ENCODE results near the gene PODXL2.
"Not testable (repeated sequence)": the region's sequence is repeated elsewhere in the genome, so short reads cannot be mapped to it uniquely, and the experiment has no call there.

PODXL2 gene

DNA sequence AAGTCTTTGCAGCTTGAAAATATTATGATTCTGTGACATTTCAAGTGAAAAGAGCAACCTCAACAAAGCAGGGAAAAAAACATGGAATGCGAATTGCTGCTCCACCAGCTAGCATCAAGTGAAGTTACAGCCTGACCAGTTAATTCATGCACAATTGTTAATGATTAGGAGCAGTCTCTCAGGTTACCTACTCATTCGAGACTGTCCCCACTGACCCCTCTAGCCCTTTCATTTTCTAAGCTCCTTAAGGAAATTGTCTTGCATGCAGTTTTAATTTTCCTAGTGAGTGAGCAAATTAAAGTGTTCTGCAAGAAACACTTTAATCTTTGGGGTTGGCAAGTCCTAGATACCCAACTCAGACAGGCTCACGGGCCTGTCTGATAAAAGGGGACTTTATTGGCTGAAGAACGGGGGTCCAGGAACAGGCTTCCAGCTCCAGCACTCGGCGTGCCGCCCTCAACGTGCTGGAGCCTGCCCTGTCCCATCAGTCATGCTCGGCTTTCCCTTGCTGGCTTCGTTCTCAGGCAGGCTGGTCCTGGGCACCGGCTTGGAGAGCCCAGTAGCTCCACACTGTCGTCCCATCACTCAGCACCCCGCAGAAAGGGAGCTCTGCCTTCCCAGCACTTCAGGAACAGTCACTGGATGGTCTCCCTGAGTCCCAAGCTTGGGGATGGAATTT is 18.3 kb downstream of the PODXL2 start:
- no peak for TF ChIP-seq GATA1 (IDR thresholded peaks at IDR 0.05; ENCODE audit: low read depth, low read length)
- no peak for TF ChIP-seq POLR2A (IDR thresholded peaks at IDR 0.05; ENCODE audit: low read length)
- no peak for DNase-seq

GRCh38 chr3:127647845-127648204 is 18.8 kb downstream of the PODXL2 start:
- DNase-seq: no peak
- TF ChIP-seq GATA1 (IDR thresholded peaks at IDR 0.05; ENCODE audit: low read depth, low read length) (no peak), POLR2A (IDR thresholded peaks at IDR 0.05; ENCODE audit: low read length) (no peak)

- no peak for TF ChIP-seq POLR2A (IDR thresholded peaks at IDR 0.05; ENCODE audit: low read length)
- TF ChIP-seq GATA1 (IDR thresholded peaks at IDR 0.05; ENCODE audit: low read depth, low read length): no peak
- DNase-seq: no peak
Observed at GRCh38 chr3:127650236-127650635, 21.3 kb downstream of the PODXL2 start.

DNA sequence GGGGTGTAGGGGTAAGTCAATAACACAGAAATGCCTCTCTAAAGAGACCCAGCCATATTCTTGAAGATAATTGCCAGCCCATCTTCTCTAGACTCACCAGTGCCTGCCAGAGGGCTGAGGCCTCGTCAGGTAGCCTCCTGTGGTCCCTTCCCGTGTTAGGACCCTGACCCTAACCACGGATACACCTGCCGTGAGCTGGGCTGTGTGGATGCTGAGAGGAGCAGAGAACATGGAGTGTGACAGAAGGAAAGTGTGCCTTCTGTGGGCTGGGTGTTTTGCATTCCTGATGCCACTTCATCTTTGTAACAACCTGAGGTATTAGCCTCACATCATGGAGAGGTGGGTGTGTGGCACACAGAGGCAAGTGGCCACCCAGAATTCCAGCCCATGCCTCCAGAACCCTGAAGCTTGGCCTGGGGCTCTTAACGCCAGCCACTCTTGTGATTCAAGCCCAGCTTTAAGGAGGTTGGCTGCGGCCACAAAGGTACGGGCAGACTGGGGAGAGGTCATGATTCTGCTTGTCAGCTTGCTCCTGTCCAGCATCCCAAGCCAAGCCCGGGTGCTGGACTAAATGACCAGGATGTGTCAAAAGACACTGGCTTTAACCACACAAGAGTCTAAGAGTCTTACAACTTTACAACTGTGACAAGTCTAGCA is 22.7 kb downstream of the PODXL2 start:
- no peak for TF ChIP-seq GATA1 (IDR thresholded peaks at IDR 0.05; ENCODE audit: low read depth, low read length)
- no peak for TF ChIP-seq POLR2A (IDR thresholded peaks at IDR 0.05; ENCODE audit: low read length)
- DNase-seq: no peak

GRCh38 chr3:127652246-127652995 is 23.4 kb downstream of the PODXL2 start:
- DNase-seq: peak; percentile 39 to 72

GRCh38 chr3:127654374-127654773 is 25.4 kb downstream of the PODXL2 start:
- no peak for DNase-seq
- TF ChIP-seq POLR2A (IDR thresholded peaks at IDR 0.05; ENCODE audit: low read length) (no peak), GATA1 (IDR thresholded peaks at IDR 0.05; ENCODE audit: low read depth, low read length) (no peak)

More at GRCh38 chr3:127652246-127652995, 23.4 kb downstream of the PODXL2 start:
- TF ChIP-seq POLR2A (IDR thresholded peaks at IDR 0.05; ENCODE audit: low read length): no peak
- no peak for TF ChIP-seq GATA1 (IDR thresholded peaks at IDR 0.05; ENCODE audit: low read depth, low read length)

- DNase-seq: not testable (repeated sequence)
Observed at GRCh38 chr3:127654993-127655392, 26.0 kb downstream of the PODXL2 start.

- DNase-seq: no peak
- TF ChIP-seq POLR2A (IDR thresholded peaks at IDR 0.05; ENCODE audit: low read length) (no peak), GATA1 (IDR thresholded peaks at IDR 0.05; ENCODE audit: low read depth, low read length) (no peak)
Observed at GRCh38 chr3:127655641-127656040, 26.7 kb downstream of the PODXL2 start.

DNA sequence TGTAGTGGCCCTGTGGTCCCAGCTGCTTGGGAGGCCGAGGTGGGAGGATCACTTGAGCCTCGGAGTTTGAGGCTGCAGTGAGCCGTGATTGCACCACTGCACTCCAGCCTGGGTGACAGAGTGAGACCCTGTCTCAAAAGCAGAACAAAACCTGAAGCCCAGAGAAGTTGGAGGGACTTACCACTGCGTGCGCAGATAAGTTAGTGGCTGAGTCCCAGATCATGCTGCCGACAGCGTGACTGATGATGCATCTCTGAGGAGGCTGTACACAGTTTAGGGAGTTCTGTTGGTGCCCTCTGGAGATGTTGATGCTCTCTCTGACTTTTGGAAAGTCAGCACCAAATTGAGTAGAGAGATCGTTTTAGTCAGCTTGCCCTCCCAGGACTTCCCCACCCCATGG is 27.9 kb downstream of the PODXL2 start:
- DNase-seq: no peak

DNA sequence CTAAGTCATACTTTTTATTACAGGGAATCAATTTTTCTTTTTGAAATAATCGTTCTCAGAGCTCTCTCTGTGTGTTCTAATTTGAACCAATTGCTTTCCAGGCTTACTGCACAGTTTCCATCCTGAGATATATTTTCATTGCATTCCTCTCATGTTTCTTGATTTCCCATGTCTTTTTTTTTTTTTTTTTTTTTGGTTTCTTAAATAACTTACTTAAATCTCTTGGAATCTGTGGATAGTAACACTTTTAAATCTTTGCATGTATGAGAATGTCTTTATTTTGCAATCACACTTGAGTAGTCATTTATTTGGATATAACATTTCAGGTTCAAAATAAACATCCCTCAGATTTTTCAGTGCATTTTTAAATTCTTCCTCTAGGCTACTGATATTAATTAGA is 29.2 kb downstream of the PODXL2 start:
- no peak for TF ChIP-seq GATA1 (IDR thresholded peaks at IDR 0.05; ENCODE audit: low read depth, low read length)
- no peak for TF ChIP-seq POLR2A (IDR thresholded peaks at IDR 0.05; ENCODE audit: low read length)
- no peak for DNase-seq

More for the DNA sequence above, 27.9 kb downstream of the PODXL2 start:
- TF ChIP-seq GATA1 (IDR thresholded peaks at IDR 0.05; ENCODE audit: low read depth, low read length): no peak
- no peak for TF ChIP-seq POLR2A (IDR thresholded peaks at IDR 0.05; ENCODE audit: low read length)

DNA sequence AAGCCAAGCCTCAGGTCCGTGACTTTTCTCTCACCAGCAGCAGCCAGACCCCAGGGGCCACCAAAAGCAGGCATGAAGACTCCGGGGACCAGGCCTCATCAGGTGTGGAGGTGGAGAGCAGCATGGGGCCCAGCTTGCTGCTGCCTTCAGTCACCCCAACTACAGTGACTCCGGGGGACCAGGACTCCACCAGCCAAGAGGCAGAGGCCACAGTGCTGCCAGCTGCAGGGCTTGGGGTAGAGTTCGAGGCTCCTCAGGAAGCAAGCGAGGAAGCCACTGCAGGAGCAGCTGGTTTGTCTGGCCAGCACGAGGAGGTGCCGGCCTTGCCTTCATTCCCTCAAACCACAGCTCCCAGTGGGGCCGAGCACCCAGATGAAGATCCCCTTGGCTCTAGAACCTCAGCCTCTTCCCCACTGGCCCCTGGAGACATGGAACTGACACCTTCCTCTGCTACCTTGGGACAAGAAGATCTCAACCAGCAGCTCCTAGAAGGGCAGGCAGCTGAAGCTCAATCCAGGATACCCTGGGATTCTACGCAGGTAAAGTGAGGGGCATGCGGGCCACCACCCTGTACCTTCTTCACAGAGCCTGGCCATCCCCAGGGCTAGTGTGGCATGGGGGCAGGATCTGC is 31.8 kb downstream of the PODXL2 start:
- DNase-seq: no peak
- TF ChIP-seq GATA1 (IDR thresholded peaks at IDR 0.05; ENCODE audit: low read depth, low read length): no peak
- no peak for TF ChIP-seq POLR2A (IDR thresholded peaks at IDR 0.05; ENCODE audit: low read length)

GRCh38 chr3:127661600-127661999 is 32.6 kb downstream of the PODXL2 start:
- no peak for DNase-seq
- TF ChIP-seq POLR2A (IDR thresholded peaks at IDR 0.05; ENCODE audit: low read length): no peak
- TF ChIP-seq GATA1 (IDR thresholded peaks at IDR 0.05; ENCODE audit: low read depth, low read length): no peak

DNA sequence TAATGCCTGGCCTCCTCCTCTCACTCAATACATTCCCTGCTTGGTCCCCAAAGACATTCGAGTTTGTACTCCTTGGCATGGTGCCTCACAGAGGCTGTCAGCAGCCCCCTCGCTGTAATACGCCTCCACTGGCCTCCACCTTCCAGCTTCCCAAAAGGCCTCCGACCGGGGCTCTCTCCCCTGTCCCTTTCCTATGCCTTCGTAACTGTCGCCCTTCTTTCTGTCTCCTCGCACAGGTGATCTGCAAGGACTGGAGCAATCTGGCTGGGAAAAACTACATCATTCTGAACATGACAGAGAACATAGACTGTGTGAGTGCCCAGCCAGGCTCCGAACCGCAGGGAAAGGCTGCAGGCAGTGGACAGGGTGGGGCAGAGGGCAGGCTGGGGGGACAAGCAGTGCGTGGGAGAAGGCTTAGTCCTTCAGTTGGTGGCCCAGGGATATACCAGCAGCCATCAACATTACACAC is 33.0 kb downstream of the PODXL2 start:
- TF ChIP-seq POLR2A (IDR thresholded peaks at IDR 0.05; ENCODE audit: low read length) (no peak), GATA1 (IDR thresholded peaks at IDR 0.05; ENCODE audit: low read depth, low read length) (no peak)

GRCh38 chr3:127663151-127663550 is 34.2 kb downstream of the PODXL2 start:
- TF ChIP-seq GATA1 (IDR thresholded peaks at IDR 0.05; ENCODE audit: low read depth, low read length): no peak
- TF ChIP-seq POLR2A (IDR thresholded peaks at IDR 0.05; ENCODE audit: low read length): no peak
- no peak for DNase-seq

More for the DNA sequence above, 33.0 kb downstream of the PODXL2 start:
- DNase-seq: no peak
